ENCODE results near the gene ARHGAP33.

- no peak for TF ChIP-seq CTCF (IDR thresholded peaks at IDR 0.05; ENCODE audit: extremely low read depth in 1 of 2, insufficient read depth in 1 of 2, low read depth in 1 of 2, low read length in 2 of 2)
- no peak for TF ChIP-seq MAX (IDR thresholded peaks at IDR 0.05; ENCODE audit: insufficient read depth, insufficient read length)
- TF ChIP-seq POLR2AphosphoS5 (IDR thresholded peaks at IDR 0.05; ENCODE audit: insufficient read depth, low read depth, low read length), result no peak
- TF ChIP-seq FOS (IDR thresholded peaks at IDR 0.05; ENCODE audit: borderline replicate concordance, insufficient read depth, low read length), result no peak
- TF ChIP-seq JUN (IDR thresholded peaks at IDR 0.05; ENCODE audit: borderline replicate concordance, insufficient read depth, insufficient read length, low read depth), result no peak
These were observed 7.2 kb downstream of the ARHGAP33 start for GRCh38 chr19:35782589-35782988.

All from endothelial cell of umbilical vein (primary cell).